Endometrial microvascular endothelial cells (primary cell): Measurements from ENCODE around the gene ADRA2B. TPM values are rescaled to one million over a fixed set of nuclear protein-coding genes. Genes with fewer than 3 reads are reported as not detected.
"Not testable (repeated sequence)": the region's sequence is repeated elsewhere in the genome, so short reads cannot be mapped to it uniquely, and the experiment has no call there.

Experiments
- in situ Hi-C: cut with HindIII; loops from 2 replicates; pipeline ENCODE4 v1.10.0; 2017; ENCODE audit warnings: low sequenced_read_pairs, low pct_unique_long_range_greater_than_20kb; ENCODE audit errors: inconsistent ontology term
- total RNA-seq: library from RNA; depleted of rRNA; stranded (reverse); fragments of >200 nt; gene quantifications from one replicate; pipeline ENCODE4 v1.2.3, GENCODE V29; 2015; ENCODE audit errors: inconsistent ontology term

Gene ADRA2B
- total RNA-seq, 1 donor from 2014 or later: not detected

- in situ Hi-C loops: no loop called here
Measured at GRCh38 chr2:96151595-96152303, 35.4 kb upstream of the ADRA2B start.

GRCh38 chr2:96150791-96151594 is 34.6 kb upstream of the ADRA2B start:
- in situ Hi-C loops: no loop called here

GRCh38 chr2:96150007-96150640 is 33.8 kb upstream of the ADRA2B start:
- in situ Hi-C loops: no loop called here

- in situ Hi-C loops: no loop called here
Measured at GRCh38 chr2:96148410-96149217, 32.2 kb upstream of the ADRA2B start.

- in situ Hi-C loops: no loop called here
Measured at GRCh38 chr2:96147593-96148201, 31.3 kb upstream of the ADRA2B start.

GRCh38 chr2:96146881-96147592 is 30.7 kb upstream of the ADRA2B start:
- in situ Hi-C loops: no loop called here

- in situ Hi-C loops: no loop called here
Measured at GRCh38 chr2:96146153-96146880, 29.9 kb upstream of the ADRA2B start.

- in situ Hi-C loops: no loop called here
Measured at GRCh38 chr2:96145848-96146152, 29.4 kb upstream of the ADRA2B start.

- in situ Hi-C loops: no loop called here
Measured at GRCh38 chr2:96145036-96145847, 28.9 kb upstream of the ADRA2B start, which contains the start of gene DUSP2. Gene DUSP2 (minus strand): TSS chr2:96145440. CDS start chr2:96145354, 86 bp downstream.

GRCh38 chr2:96144481-96145035 is 28.2 kb upstream of the ADRA2B start:
- in situ Hi-C loops: no loop called here

GRCh38 chr2:96143848-96144480 is 27.6 kb upstream of the ADRA2B start:
- in situ Hi-C loops: no loop called here

GRCh38 chr2:96143231-96143847 is 27.0 kb upstream of the ADRA2B start:
- in situ Hi-C loops: no loop called here

GRCh38 chr2:96142217-96143113 is 26.1 kb upstream of the ADRA2B start:
- in situ Hi-C loops: no loop called here

- in situ Hi-C loops: not testable (repeated sequence)
Measured at GRCh38 chr2:96141624-96141967, 25.2 kb upstream of the ADRA2B start.
